WTC11 (cell line): ENCODE results near the gene GLT1D1. TPM values are rescaled to one million over a fixed set of nuclear protein-coding genes. Genes with fewer than 3 reads are reported as not detected.

Experiments
- ATAC-seq: fragments of 200-7000 bp; cut with Tn5 transposase; 2 replicates; pipeline ENCODE4 v1.10.0; 2021; ENCODE audit warnings: mild to moderate bottlenecking, moderate library complexity
- CTCF ChIA-PET: fragments of 300-600 bp; sonication (Branson Sonifier 250); formaldehyde crosslinking; loops from one replicate; lab custom pipeline; 2021; ENCODE audit warnings: antibody characterized with exemption; lab: Charles Lee
- POLR2A ChIA-PET: fragments of 350-600 bp; sonication (Branson Sonifier 250); formaldehyde crosslinking; loops from one replicate; lab custom pipeline; 2021; ENCODE audit warnings: antibody characterized with exemption; lab: Charles Lee
- DNase-seq: peaks from one replicate; pipeline ENCODE4 v3.0.0; 2021; ENCODE audit warnings: low spot score
- H3K27ac Mint-ChIP-seq: 2 replicates; pipeline ENCODE4 v1.8.0; 2021; ENCODE audit warnings: mixed read lengths
- H3K27me3 Mint-ChIP-seq: 2 replicates; pipeline ENCODE4 v1.8.0; 2021; ENCODE audit warnings: low read depth, mild to moderate bottlenecking, moderate library complexity, mixed read lengths
- H3K36me3 Mint-ChIP-seq: 2 replicates; pipeline ENCODE4 v1.8.0; 2021; ENCODE audit warnings: mixed read lengths
- H3K4me1 Mint-ChIP-seq: 2 replicates; pipeline ENCODE4 v1.8.0; 2022; ENCODE audit warnings: mixed read lengths
- H3K4me3 Mint-ChIP-seq: 2 replicates; pipeline ENCODE4 v1.8.0; 2021; ENCODE audit warnings: mild to moderate bottlenecking, moderate library complexity, mixed read lengths
- H3K9me3 Mint-ChIP-seq: 2 replicates; pipeline ENCODE4 v1.8.0; 2021; ENCODE audit warnings: mixed read lengths
- ATF3 ChIP-seq: sonication (generic); formaldehyde crosslinking; conservative IDR thresholded peaks from 2 replicates; pipeline ENCODE4 v1.8.1; 2022; ENCODE audit warnings: mild to moderate bottlenecking, missing genetic modification reagents
- CDX4 ChIP-seq: fragments of 250-450 bp; sonication (Bioruptor Pico); IDR thresholded peaks from 2 replicates; pipeline ENCODE4 v1.9.0; 2021; ENCODE audit warnings: moderate library complexity, mild to moderate bottlenecking, inconsistent platforms, borderline replicate concordance
- CTCF ChIP-seq: fragments of 200-600 bp; IDR thresholded peaks from 2 replicates; pipeline ENCODE4 v1.8.0; 2022; ENCODE audit warnings: antibody characterized with exemption
- E2F5 ChIP-seq: sonication (generic); formaldehyde crosslinking; IDR thresholded peaks from 2 replicates; pipeline ENCODE4 v1.8.1; 2022; ENCODE audit warnings: mild to moderate bottlenecking, moderate library complexity, missing genetic modification reagents
- ELF4 ChIP-seq: sonication (generic); formaldehyde crosslinking; IDR thresholded peaks from 2 replicates; pipeline ENCODE4 v1.8.1; 2022; ENCODE audit warnings: low read depth, mild to moderate bottlenecking, moderate library complexity, missing genetic modification reagents
- ERG ChIP-seq: fragments of 250-450 bp; sonication (Bioruptor Pico); IDR thresholded peaks from 2 replicates; pipeline ENCODE4 v1.8.0; 2021; ENCODE audit warnings: mild to moderate bottlenecking
- FOXK1 ChIP-seq: sonication (generic); formaldehyde crosslinking; IDR thresholded peaks from 2 replicates; pipeline ENCODE4 v1.8.0; 2022; ENCODE audit warnings: mild to moderate bottlenecking, moderate library complexity, missing genetic modification reagents
- FOXP1 ChIP-seq: sonication (generic); formaldehyde crosslinking; IDR thresholded peaks from 2 replicates; pipeline ENCODE4 v1.8.0; 2022; ENCODE audit warnings: missing genetic modification reagents, mild to moderate bottlenecking, moderate library complexity, borderline replicate concordance
- HMGA2 ChIP-seq: fragments of 250-450 bp; sonication (Bioruptor Pico); IDR thresholded peaks from 2 replicates; pipeline ENCODE4 v1.4.0; 2021; ENCODE audit warnings: mild to moderate bottlenecking, moderate library complexity
- IRF2 ChIP-seq: sonication (generic); formaldehyde crosslinking; IDR thresholded peaks from 2 replicates; pipeline ENCODE4 v1.8.0; 2022; ENCODE audit warnings: low read depth, missing genetic modification reagents, borderline replicate concordance
- JUN ChIP-seq: sonication (generic); formaldehyde crosslinking; IDR thresholded peaks from 2 replicates; pipeline ENCODE4 v1.8.0; 2023; ENCODE audit warnings: mild to moderate bottlenecking, missing genetic modification reagents
- MLX ChIP-seq: sonication (generic); formaldehyde crosslinking; IDR thresholded peaks from 2 replicates; pipeline ENCODE4 v1.8.1; 2023; ENCODE audit warnings: mild to moderate bottlenecking, missing genetic modification reagents, moderate library complexity
- NFE2L1 ChIP-seq: sonication (generic); formaldehyde crosslinking; IDR thresholded peaks from 2 replicates; pipeline ENCODE4 v1.8.1; 2023; ENCODE audit warnings: missing genetic modification reagents
- OVOL2 ChIP-seq: fragments of 250-450 bp; sonication (Bioruptor Pico); IDR thresholded peaks from 2 replicates; pipeline ENCODE4 v1.9.0; 2021; ENCODE audit warnings: mild to moderate bottlenecking, borderline replicate concordance
- PRDM15 ChIP-seq: sonication (generic); formaldehyde crosslinking; IDR thresholded peaks from 2 replicates; pipeline ENCODE4 v1.8.0; 2022; ENCODE audit warnings: missing genetic modification reagents
- USF2 ChIP-seq: sonication (generic); formaldehyde crosslinking; IDR thresholded peaks from 2 replicates; pipeline ENCODE4 v1.8.1; 2023; ENCODE audit warnings: mild to moderate bottlenecking, missing genetic modification reagents, moderate library complexity
- ZMAT4 ChIP-seq: fragments of 250-450 bp; sonication (Bioruptor Pico); IDR thresholded peaks from 2 replicates; pipeline ENCODE4 v1.9.0; 2021; ENCODE audit warnings: mild to moderate bottlenecking
- ZNF232 ChIP-seq: sonication (generic); formaldehyde crosslinking; IDR thresholded peaks from 2 replicates; pipeline ENCODE4 v1.8.0; 2022; ENCODE audit warnings: mild to moderate bottlenecking, missing genetic modification reagents
- ZNF263 ChIP-seq: sonication (generic); formaldehyde crosslinking; IDR thresholded peaks from 2 replicates; pipeline ENCODE4 v1.8.1; 2022; ENCODE audit warnings: low read depth, mild to moderate bottlenecking, moderate library complexity, missing genetic modification reagents
- ZNF317 ChIP-seq: sonication (generic); formaldehyde crosslinking; IDR thresholded peaks from 2 replicates; pipeline ENCODE4 v1.8.1; 2023; ENCODE audit warnings: low read depth, mild to moderate bottlenecking, moderate library complexity, missing genetic modification reagents, borderline replicate concordance
- ZSCAN18 ChIP-seq: fragments of 250-450 bp; sonication (Bioruptor Pico); IDR thresholded peaks from 2 replicates; pipeline ENCODE4 v2.1.2; 2022; ENCODE audit warnings: mild to moderate bottlenecking, moderate library complexity
- total RNA-seq: library from RNA; stranded (reverse); gene quantifications from 3 replicates; pipeline ENCODE4 v1.2.3, GENCODE V29; 2021

Gene GLT1D1
- total RNA-seq, 1 experiment from 2014 or later = 1.5 TPM

- TF ChIP-seq ERG (CRISPR knock-in tag) = no peak
- TF ChIP-seq FOXK1 = no peak
- no peak for TF ChIP-seq HMGA2
- no peak for TF ChIP-seq CTCF
- TF ChIP-seq ELF4 (CRISPR knock-in tag) = no peak
- TF ChIP-seq, all 79 proteins: peak for 0
These were observed 27.4 kb upstream of the GLT1D1 start (continued) for GRCh38 chr12:128825835-128826234.

- ChIA-PET POLR2A (no interaction called here), CTCF (no interaction called here)
- peaks cover 34% of the 10 kb centered on the region for H3K9me3 Mint-ChIP-seq
- H3K4me1 Mint-ChIP-seq = no peaks in the 10 kb centered on the region
- H3K4me3 Mint-ChIP-seq = no peak overlapping the region
- no peak for ATAC-seq
- peaks cover 41% of the 10 kb centered on the region for H3K36me3 Mint-ChIP-seq
- DNase-seq = no peak
- H3K27me3 Mint-ChIP-seq = peaks cover 3% of the 10 kb centered on the region
- H3K27ac Mint-ChIP-seq = no peak overlapping the region
- TF ChIP-seq CDX4 (CRISPR knock-in tag) = no peak
- no peak for TF ChIP-seq ZNF317 (CRISPR knock-in tag)
- TF ChIP-seq OVOL2 (CRISPR knock-in tag) = no peak
- no peak for TF ChIP-seq ZNF232 (CRISPR knock-in tag)
- TF ChIP-seq ZMAT4 (CRISPR knock-in tag) = no peak
- TF ChIP-seq ATF3 (CRISPR knock-in tag) = no peak
- no peak for TF ChIP-seq ELF4 (CRISPR knock-in tag)
- no peak for TF ChIP-seq IRF2 (CRISPR knock-in tag)
- no peak for TF ChIP-seq E2F5 (CRISPR knock-in tag)
- no peak for TF ChIP-seq NFE2L1 (CRISPR knock-in tag)
- TF ChIP-seq MLX (CRISPR knock-in tag) = no peak
- no peak for TF ChIP-seq JUN (CRISPR knock-in tag)
- TF ChIP-seq USF2 (CRISPR knock-in tag) = no peak
- TF ChIP-seq PRDM15 = no peak
- TF ChIP-seq FOXP1 (CRISPR knock-in tag) = no peak
- no peak for TF ChIP-seq ZNF263 (CRISPR knock-in tag)
- TF ChIP-seq ZSCAN18 (CRISPR knock-in tag) = no peak
These were observed 25.6 kb upstream of the GLT1D1 start for GRCh38 chr12:128827724-128828123.
